Astrocyte of the spinal cord (primary cell): ENCODE results near the gene ARHGEF10L.

Experiments
- DNase-seq: peaks from one replicate; pipeline ENCODE4 v3.0.0; 2011; ENCODE audit warnings: low read depth, low spot score
- H3K4me3 ChIP-seq: 2 replicates; pipeline ENCODE4 v1.5.1; 2011; ENCODE audit warnings: low read depth, mild to moderate bottlenecking, low read length, moderate library complexity
- in situ Hi-C: cut with HindIII; loops from 2 replicates; pipeline ENCODE4 v1.10.0; 2017; ENCODE audit warnings: low sequenced_read_pairs
- TF ChIP-seq, protein P1 (sequence below): IDR thresholded peaks from 2 replicates; pipeline ENCODE4 v1.5.1; 2012; ENCODE audit warnings: low read depth, mild to moderate bottlenecking, low read length, inconsistent platforms

The ARHGEF10L gene

DNA sequence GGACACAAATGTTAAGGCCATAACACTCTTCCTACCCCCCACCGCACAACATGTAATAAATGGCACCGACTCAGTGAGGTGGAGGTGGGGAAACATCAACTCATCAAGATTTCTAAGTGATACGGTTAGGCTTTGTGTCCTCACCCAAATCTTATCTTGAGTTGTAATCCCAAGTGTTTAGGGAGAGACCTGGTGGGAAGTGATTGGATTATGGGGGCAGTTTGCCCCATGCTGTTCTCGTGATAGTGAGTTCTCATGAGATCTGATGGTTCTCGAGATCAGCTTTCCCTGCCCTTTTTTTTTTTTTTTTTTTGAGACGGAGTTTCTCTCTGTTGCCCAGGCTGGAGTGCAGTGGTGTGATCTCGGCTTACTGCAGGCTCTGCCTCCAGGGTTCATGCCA, 164.7 kb downstream of the ARHGEF10L start:
- H3K4me3 ChIP-seq: no peak overlapping the region
- in situ Hi-C loops: no loop called here
- TF ChIP-seq, protein P1, sequence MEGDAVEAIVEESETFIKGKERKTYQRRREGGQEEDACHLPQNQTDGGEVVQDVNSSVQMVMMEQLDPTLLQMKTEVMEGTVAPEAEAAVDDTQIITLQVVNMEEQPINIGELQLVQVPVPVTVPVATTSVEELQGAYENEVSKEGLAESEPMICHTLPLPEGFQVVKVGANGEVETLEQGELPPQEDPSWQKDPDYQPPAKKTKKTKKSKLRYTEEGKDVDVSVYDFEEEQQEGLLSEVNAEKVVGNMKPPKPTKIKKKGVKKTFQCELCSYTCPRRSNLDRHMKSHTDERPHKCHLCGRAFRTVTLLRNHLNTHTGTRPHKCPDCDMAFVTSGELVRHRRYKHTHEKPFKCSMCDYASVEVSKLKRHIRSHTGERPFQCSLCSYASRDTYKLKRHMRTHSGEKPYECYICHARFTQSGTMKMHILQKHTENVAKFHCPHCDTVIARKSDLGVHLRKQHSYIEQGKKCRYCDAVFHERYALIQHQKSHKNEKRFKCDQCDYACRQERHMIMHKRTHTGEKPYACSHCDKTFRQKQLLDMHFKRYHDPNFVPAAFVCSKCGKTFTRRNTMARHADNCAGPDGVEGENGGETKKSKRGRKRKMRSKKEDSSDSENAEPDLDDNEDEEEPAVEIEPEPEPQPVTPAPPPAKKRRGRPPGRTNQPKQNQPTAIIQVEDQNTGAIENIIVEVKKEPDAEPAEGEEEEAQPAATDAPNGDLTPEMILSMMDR: no peak
- DNase-seq: no peak

DNA sequence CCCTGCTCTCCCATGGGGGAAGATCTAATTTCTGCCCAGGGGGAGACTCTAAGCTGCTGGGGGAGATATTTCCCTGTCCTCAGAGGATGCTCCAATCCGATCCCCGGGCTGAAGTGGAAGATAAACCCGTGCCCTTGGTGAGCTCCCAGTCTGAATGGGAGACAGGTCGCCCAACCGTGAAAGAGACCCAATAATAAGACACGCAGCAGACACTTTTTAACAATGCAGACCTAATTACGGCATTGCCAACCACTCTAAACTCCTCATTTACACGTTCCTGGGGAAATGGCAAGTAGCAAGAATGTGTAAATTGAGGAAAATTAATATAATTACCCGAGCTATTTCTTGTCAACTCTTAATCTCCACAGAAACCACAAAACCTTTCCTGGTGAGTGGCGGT, 166.9 kb downstream of the ARHGEF10L start:
- TF ChIP-seq, protein P1: no peak
- DNase-seq: no peak
- H3K4me3 ChIP-seq: no peak overlapping the region
- in situ Hi-C loops: no loop called here

DNA sequence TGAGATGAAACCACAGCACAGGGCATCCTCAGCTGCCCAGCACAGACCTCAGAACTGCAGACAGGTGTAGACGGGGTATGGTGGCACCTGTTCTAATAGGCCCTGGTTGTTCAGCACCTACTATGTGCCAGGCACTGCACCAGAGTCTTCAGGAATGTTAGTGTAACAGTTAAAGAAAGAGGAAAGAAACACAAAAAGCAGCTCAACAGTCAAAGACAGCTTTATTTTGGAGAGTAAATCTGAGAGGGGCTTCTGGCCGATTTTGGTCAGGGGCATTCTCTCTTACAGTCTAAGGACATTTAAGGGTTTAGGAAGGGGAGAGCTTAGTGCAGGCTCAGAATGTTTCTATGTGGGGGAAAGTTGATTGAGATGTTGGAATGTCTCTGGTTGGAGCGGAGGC, 170.5 kb downstream of the ARHGEF10L start:
- H3K4me3 ChIP-seq: no peak overlapping the region
- in situ Hi-C loops: no loop called here
- TF ChIP-seq, protein P1: no peak
- DNase-seq: no peak

DNA sequence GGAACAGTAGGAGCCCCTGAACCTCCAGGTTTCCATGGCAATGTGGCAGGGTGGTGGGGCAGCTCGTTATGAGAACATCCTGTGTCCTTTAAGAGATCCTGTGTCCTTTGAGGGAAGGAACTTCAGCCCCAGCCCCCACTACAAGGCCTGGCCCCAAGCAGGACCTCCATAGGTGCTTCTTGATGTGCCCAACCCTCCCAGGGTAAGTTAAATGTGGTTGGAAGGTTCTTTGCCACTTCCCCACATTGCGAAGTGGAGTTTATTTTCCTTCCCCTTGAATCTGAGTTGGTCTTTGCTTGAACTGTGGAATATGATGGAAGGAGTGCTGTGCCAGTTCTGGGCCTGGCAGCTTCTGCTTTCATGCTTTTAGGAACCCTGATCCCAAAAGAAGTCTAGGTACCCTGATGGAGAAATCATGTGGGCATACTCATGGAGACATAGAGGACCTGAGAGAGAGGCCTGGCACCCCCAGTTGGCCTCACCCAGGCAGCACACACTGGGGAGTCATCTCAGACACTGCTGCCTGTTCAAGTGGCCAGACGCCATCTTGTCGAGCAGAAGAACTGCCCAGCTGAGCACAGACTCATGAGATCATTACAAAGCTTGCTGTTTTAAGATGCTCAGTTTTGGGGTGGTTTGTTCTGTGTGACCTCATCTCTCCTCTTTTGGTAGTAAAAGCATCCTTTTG, 171.5 kb downstream of the ARHGEF10L start:
- DNase-seq: no peak
- H3K4me3 ChIP-seq: no peak overlapping the region
- TF ChIP-seq, protein P1: no peak
- in situ Hi-C loops: no loop called here

DNA sequence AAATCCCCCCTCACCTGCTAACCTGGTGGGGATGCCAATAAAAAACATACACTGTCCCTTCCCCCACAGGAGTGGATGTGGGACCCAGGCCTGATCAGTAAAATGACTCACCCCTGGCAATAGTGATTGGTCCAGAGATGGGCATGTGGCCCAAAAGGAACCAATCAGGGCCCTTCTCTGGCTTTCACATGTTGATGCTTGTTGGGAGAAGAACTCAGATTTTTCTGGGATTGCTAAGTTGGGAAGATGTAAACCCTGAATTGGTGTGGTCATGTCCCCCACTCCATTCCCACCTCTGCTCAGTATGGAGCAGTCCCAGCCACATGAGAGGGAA, 172.0 kb downstream of the ARHGEF10L start:
- TF ChIP-seq, protein P1: no peak
- no peak for DNase-seq
- in situ Hi-C loops: no loop called here
- no peak overlapping the region for H3K4me3 ChIP-seq

DNA sequence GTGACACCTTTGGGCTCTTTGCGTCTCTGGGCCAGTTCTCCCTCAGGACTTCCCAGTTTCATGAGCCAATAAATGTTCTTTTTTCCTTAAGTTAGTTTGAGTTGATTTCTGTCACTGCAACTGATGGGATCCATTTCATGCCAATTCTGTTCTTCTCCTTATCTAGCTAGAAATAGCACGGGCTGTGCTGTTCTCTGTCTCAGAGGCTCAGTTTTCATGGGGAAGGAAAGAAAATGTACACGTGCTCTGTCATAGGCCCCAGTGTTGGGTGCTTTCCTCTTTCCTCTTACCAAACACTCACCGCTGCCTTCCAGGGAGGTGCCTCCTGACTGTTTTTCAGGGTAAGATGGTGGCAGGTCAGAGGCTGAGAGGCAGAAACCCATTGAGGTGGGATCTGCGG, 172.4 kb downstream of the ARHGEF10L start:
- no peak overlapping the region for H3K4me3 ChIP-seq
- in situ Hi-C loops: no loop called here
- no peak for DNase-seq
- TF ChIP-seq, protein P1: no peak
